Activated T-cell treated with anti-CD3 and anti-CD28 coated beads, Interleukin-2, amount 50 U/mL, for 72 hours (primary cell): ENCODE measurements around the gene GMEB2. TPM values are rescaled to one million over a fixed set of nuclear protein-coding genes. Genes with fewer than 3 reads are reported as not detected.
"Not testable (repeated sequence)": the region's sequence is repeated elsewhere in the genome, so short reads cannot be mapped to it uniquely, and the experiment has no call there.

Source experiments
- ATAC-seq, 2 donors: fragments of 150-1000 bp; cut with Tn5 transposase; replicated peaks in 1 of 2; 2 replicates each; pipeline ENCODE4 v1.10.0; 2021; ENCODE audit warnings: moderate library complexity in 2 of 2, mild to moderate bottlenecking in 1 of 2
- DNase-seq, 2 donors: peaks; one replicate each; pipeline ENCODE4 v3.0.0; 2021 to 2022; ENCODE audit warnings: mixed read lengths in 1 of 2
- H3K27ac Mint-ChIP-seq: one replicate; pipeline ENCODE4 v1.8.0; 2022; ENCODE audit warnings: mild to moderate bottlenecking, moderate library complexity, mixed read lengths
- H3K27me3 Mint-ChIP-seq: one replicate; pipeline ENCODE4 v1.8.0; 2022; ENCODE audit warnings: low read depth, mixed read lengths
- H3K36me3 Mint-ChIP-seq, 2 donors: one replicate each; pipeline ENCODE4 v1.8.0; 2022; ENCODE audit warnings: mixed read lengths in 2 of 2, mild to moderate bottlenecking in 1 of 2; ENCODE audit not compliant: insufficient read depth in 2 of 2
- H3K4me1 Mint-ChIP-seq: one replicate; pipeline ENCODE4 v1.8.0; 2022; ENCODE audit warnings: low read depth, mixed read lengths
- H3K4me3 Mint-ChIP-seq, 2 donors: one replicate each; pipeline ENCODE4 v1.8.0; 2022; ENCODE audit warnings: mild to moderate bottlenecking in 2 of 2, mixed read lengths in 2 of 2, moderate library complexity in 2 of 2
- H3K9me3 Mint-ChIP-seq, 2 donors: one replicate each; pipeline ENCODE4 v1.8.0; 2022; ENCODE audit warnings: mixed read lengths in 2 of 2
- total RNA-seq, 2 donors: library from RNA; stranded (reverse); gene quantifications; one replicate each; pipeline ENCODE4 v1.2.3, GENCODE V29; 2022

The GMEB2 gene
- total RNA-seq, 2 donors from 2014 or later = 17.5 to 22.8 TPM

DNA sequence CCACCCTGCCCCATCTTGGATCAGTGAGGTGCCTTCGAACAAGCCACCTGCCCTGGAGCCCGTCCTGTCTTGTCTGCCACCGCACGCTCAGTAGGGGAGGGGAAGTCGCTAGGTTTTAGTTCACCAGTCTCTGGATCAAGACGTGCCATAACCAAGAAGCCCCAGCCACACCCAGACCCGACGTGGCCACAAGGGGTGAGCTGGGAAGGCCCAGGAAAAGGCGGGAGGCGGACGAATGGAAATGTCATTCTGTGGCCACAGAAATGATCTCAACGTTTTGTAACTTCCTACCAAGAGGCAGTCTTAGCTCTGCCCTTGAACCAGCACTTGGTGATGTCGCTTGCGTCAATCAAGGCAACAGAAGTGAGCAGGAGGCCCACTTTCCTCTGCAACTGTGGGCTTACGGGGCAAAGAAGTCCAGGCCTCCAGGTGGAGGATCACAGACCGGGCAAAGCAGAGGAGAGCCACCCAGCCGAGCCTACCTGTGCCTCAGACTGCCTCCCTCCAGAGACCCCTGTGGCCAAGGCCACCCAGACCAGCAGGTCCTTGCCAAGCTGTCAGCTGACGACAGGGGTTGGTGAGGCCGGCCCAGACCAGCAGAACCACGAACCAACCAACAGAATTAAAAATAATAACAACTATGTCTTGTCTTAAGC, 14.5 kb downstream of the GMEB2 start:
- Mint-ChIP-seq H3K4me3 (no peak overlapping the region), H3K27me3 (no peaks in the 10 kb centered on the region), H3K27ac (no peak overlapping the region), H3K4me1 (no peaks in the 10 kb centered on the region), H3K9me3 (peaks cover 0 to 2% of the 10 kb centered on the region in 2 donors), H3K36me3 (peaks cover 6 to 14% of the 10 kb centered on the region in 2 donors)
- ATAC-seq (no peak), DNase-seq (no peak)

- Mint-ChIP-seq H3K9me3 (peaks cover 0 to 2% of the 10 kb centered on the region in 2 donors), H3K27ac (no peak overlapping the region), H3K36me3 (peaks cover 3 to 16% of the 10 kb centered on the region in 2 donors)
These were observed 15.3 kb downstream of the GMEB2 start for GRCh38 chr20:63611646-63612045.

DNA sequence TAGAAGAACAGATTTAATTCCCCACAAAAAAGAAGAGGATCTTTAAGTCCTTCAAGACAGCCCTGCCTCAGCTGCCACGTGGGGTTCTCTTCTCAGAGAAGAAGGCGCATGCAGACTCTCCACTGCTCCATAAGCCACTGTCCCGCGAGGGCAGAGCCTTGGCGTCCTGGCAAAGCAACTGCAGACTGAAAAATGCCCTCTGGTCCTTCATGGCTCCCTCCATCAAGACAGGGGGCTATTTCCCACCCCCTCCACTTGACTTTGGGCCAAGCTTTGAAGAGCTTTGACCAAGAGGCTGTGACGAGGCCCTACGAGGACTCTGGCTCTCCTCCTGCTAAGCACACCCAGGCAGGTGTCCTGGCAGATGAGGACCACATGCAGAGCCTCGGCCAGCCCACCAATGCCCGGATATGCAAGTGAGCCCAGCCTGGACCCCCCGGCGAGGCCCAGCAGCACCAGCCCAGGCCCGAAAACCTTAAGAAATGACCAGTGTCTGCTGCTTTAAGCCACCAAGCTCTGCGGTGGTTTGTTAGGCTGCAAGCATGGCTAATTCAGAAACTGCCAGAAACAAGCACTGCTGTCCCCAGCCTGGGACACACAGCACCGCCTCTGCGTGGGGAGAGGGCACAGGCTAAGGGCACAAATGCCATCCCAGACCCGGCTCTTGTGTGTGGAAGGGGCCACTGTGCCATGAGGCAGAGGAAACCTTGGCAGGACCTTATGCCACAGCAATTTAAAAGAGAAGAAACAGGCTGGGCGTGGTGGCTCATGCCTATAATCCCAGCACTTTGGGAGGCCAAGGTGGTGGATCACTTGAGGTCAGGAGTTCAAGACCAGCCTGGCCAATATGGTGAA, 16.1 kb downstream of the GMEB2 start:
- Mint-ChIP-seq H3K4me1 (peaks cover 7% of the 10 kb centered on the region), H3K4me3 (no peak overlapping the region), H3K27me3 (no peaks in the 10 kb centered on the region), H3K9me3 (peaks cover 0 to 2% of the 10 kb centered on the region in 2 donors), H3K36me3 (peaks cover 3 to 17% of the 10 kb centered on the region in 2 donors), H3K27ac (no peak overlapping the region)
- DNase-seq (no peak), ATAC-seq (no peak)

More at GRCh38 chr20:63611646-63612045, 15.3 kb downstream of the GMEB2 start:
- Mint-ChIP-seq H3K4me3 (no peak overlapping the region), H3K27me3 (no peaks in the 10 kb centered on the region), H3K4me1 (peaks cover 5% of the 10 kb centered on the region)
- ATAC-seq (no peak), DNase-seq (no peak)

GRCh38 chr20:63606686-63607085, 20.2 kb downstream of the GMEB2 start:
- Mint-ChIP-seq H3K4me1 (peaks cover 7% of the 10 kb centered on the region), H3K27me3 (no peaks in the 10 kb centered on the region), H3K4me3 (no peak overlapping the region), H3K9me3 (no peaks in the 10 kb centered on the region), H3K36me3 (peaks cover 11 to 15% of the 10 kb centered on the region in 2 donors), H3K27ac (peak overlapping the region; percentile 70)
- no peak for DNase-seq
- ATAC-seq = no peak

- peaks cover 12 to 21% of the 10 kb centered on the region in 2 donors for H3K36me3 Mint-ChIP-seq
- no peaks in the 10 kb centered on the region for H3K27me3 Mint-ChIP-seq
- no peak overlapping the region for H3K27ac Mint-ChIP-seq
- peaks cover 7% of the 10 kb centered on the region for H3K4me1 Mint-ChIP-seq
- H3K9me3 Mint-ChIP-seq = no peaks in the 10 kb centered on the region
- no peak overlapping the region for H3K4me3 Mint-ChIP-seq
- DNase-seq = no peak
- ATAC-seq = no peak
These were observed 24.6 kb downstream of the GMEB2 start for GRCh38 chr20:63602321-63602720.

- not testable (repeated sequence) for ATAC-seq, H3K4me3 Mint-ChIP-seq, H3K27me3 Mint-ChIP-seq, H3K9me3 Mint-ChIP-seq, H3K4me1 Mint-ChIP-seq, H3K27ac Mint-ChIP-seq
- DNase-seq = peak in 1 of 2 donors; percentile 23
- H3K36me3 Mint-ChIP-seq = peaks cover 12 to 20% of the 10 kb centered on the region in 2 donors
These were observed 25.2 kb downstream of the GMEB2 start for GRCh38 chr20:63601679-63602078.

- H3K36me3 Mint-ChIP-seq = peaks cover 12 to 19% of the 10 kb centered on the region in 2 donors
- DNase-seq (no peak), ATAC-seq (no peak)
- H3K4me3 Mint-ChIP-seq = no peak overlapping the region
- H3K9me3 Mint-ChIP-seq = no peaks in the 10 kb centered on the region
- no peaks in the 10 kb centered on the region for H3K27me3 Mint-ChIP-seq
- no peak overlapping the region for H3K27ac Mint-ChIP-seq
- no peaks in the 10 kb centered on the region for H3K4me1 Mint-ChIP-seq
These were observed 27.4 kb downstream of the GMEB2 start for GRCh38 chr20:63599396-63600050.

- no peak overlapping the region for H3K27ac Mint-ChIP-seq
These were observed 28.2 kb downstream of the GMEB2 start for GRCh38 chr20:63598479-63599395.

GRCh38 chr20:63597651-63598478, 29.0 kb downstream of the GMEB2 start:
- Mint-ChIP-seq H3K27ac (no peak overlapping the region), H3K4me1 (no peaks in the 10 kb centered on the region), H3K27me3 (no peaks in the 10 kb centered on the region), H3K36me3 (peaks cover 14 to 16% of the 10 kb centered on the region in 2 donors), H3K4me3 (no peak overlapping the region), H3K9me3 (no peaks in the 10 kb centered on the region)
- no peak for DNase-seq
- no peak for ATAC-seq

More at GRCh38 chr20:63598479-63599395, 28.2 kb downstream of the GMEB2 start:
- no peak overlapping the region for H3K4me3 Mint-ChIP-seq
- no peaks in the 10 kb centered on the region for H3K27me3 Mint-ChIP-seq
- DNase-seq = no peak
- no peak for ATAC-seq
- no peaks in the 10 kb centered on the region for H3K4me1 Mint-ChIP-seq
- no peaks in the 10 kb centered on the region for H3K9me3 Mint-ChIP-seq
- peaks cover 12 to 19% of the 10 kb centered on the region in 2 donors for H3K36me3 Mint-ChIP-seq

- no peaks in the 10 kb centered on the region for H3K9me3 Mint-ChIP-seq
- no peak for DNase-seq
- no peak overlapping the region for H3K4me3 Mint-ChIP-seq
- no peak overlapping the region for H3K27ac Mint-ChIP-seq
- ATAC-seq = no peak
- no peaks in the 10 kb centered on the region for H3K27me3 Mint-ChIP-seq
- H3K36me3 Mint-ChIP-seq = peaks cover 7 to 9% of the 10 kb centered on the region in 2 donors
- no peaks in the 10 kb centered on the region for H3K4me1 Mint-ChIP-seq
These were observed 30.5 kb downstream of the GMEB2 start for GRCh38 chr20:63596423-63596822.

GRCh38 chr20:63595416-63596127, 31.3 kb downstream of the GMEB2 start:
- peaks cover 7 to 14% of the 10 kb centered on the region in 2 donors for H3K36me3 Mint-ChIP-seq
- no peak overlapping the region for H3K4me3 Mint-ChIP-seq
- H3K27ac Mint-ChIP-seq = no peak overlapping the region
- no peaks in the 10 kb centered on the region for H3K4me1 Mint-ChIP-seq
- no peaks in the 10 kb centered on the region for H3K9me3 Mint-ChIP-seq
- ATAC-seq (no peak), DNase-seq (no peak)
- no peaks in the 10 kb centered on the region for H3K27me3 Mint-ChIP-seq
